Ectodermal cell (in vitro differentiated cells): ENCODE results near the gene NLRP1.

Source experiments
- H3K27ac ChIP-seq: 2 replicates; pipeline ENCODE4 v1.7.0; 2013; ENCODE audit warnings: mild to moderate bottlenecking, low read depth, low read length; ENCODE audit not compliant: insufficient read depth, poor library complexity, severe bottlenecking
- H3K27me3 ChIP-seq: 2 replicates; pipeline ENCODE4 v1.7.0; 2013; ENCODE audit warnings: mild to moderate bottlenecking, low read length; ENCODE audit not compliant: insufficient read depth, control insufficient read depth, poor library complexity, severe bottlenecking
- H3K36me3 ChIP-seq: one replicate; pipeline ENCODE4 v1.7.0; 2013; ENCODE audit warnings: low read length; ENCODE audit not compliant: control insufficient read depth, insufficient read depth
- H3K4me1 ChIP-seq: one replicate; pipeline ENCODE4 v1.7.0; 2013; ENCODE audit warnings: low read length; ENCODE audit not compliant: control insufficient read depth, insufficient read depth
- H3K4me3 ChIP-seq: 2 replicates; pipeline ENCODE4 v1.7.0; 2013; ENCODE audit warnings: low read depth, low read length, control low read depth; ENCODE audit not compliant: insufficient read depth
- H3K9me3 ChIP-seq: 2 replicates; pipeline ENCODE4 v1.7.0; 2013; ENCODE audit warnings: mild to moderate bottlenecking, low read length, moderate library complexity; ENCODE audit not compliant: control insufficient read depth
- WGBS, 2 experiments: methylation state at CpG; one replicate each; pipeline ENCODE4 v1.1.7; 2013; ENCODE audit warnings: missing lambda C conversion rate in 2 of 2; 5-methylcytosine and 5-hydroxymethylcytosine counted together

Gene NLRP1

DNA sequence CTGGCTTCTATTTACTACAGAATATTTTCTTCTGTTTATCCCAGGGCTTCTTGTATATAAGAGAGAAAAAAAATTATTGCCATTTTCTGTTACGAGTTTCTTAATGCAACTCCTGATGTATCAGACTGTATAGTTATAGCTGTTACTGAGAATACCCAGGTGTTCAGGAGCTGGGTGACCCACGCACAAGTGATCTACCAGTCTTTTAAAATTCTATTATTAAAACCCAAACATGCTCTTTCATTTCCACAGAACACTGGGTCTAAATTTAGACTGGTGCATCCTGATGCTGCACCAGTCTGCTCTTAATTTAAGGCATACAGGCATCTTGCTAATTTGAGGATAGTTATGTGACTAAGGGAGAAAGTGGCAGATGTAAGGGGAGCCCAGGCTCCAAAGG lies 31.2 kb upstream of the NLRP1 start:
- Histone ChIP-seq H3K4me1 (no peaks in the 10 kb centered on the region), H3K4me3 (no peak overlapping the region), H3K36me3 (no peaks in the 10 kb centered on the region), H3K27ac (no peak overlapping the region), H3K27me3 (no peaks in the 10 kb centered on the region), H3K9me3 (no peaks in the 10 kb centered on the region)
- WGBS, 2 experiments: 88 to 90% methylated on average over 2 of the region's 2 CpGs

GRCh38 chr17:5610956-5611355 lies 26.6 kb upstream of the NLRP1 start:
- Histone ChIP-seq H3K9me3 (no peaks in the 10 kb centered on the region), H3K4me3 (no peak overlapping the region), H3K36me3 (no peaks in the 10 kb centered on the region), H3K27me3 (no peaks in the 10 kb centered on the region), H3K27ac (no peak overlapping the region), H3K4me1 (no peaks in the 10 kb centered on the region)
- 87 to 88% methylated on average over 6 of the region's 6 CpGs for WGBS, 2 experiments

GRCh38 chr17:5608399-5609112 lies 24.2 kb upstream of the NLRP1 start:
- H3K4me3 ChIP-seq: no peak overlapping the region
- H3K27ac ChIP-seq: no peak overlapping the region
- H3K36me3 ChIP-seq: no peaks in the 10 kb centered on the region
- no peaks in the 10 kb centered on the region for H3K27me3 ChIP-seq
- H3K9me3 ChIP-seq: no peaks in the 10 kb centered on the region
- WGBS, 2 experiments: 88 to 90% methylated on average over 12 of the region's 12 CpGs
- no peaks in the 10 kb centered on the region for H3K4me1 ChIP-seq

GRCh38 chr17:5607946-5608345 lies 23.6 kb upstream of the NLRP1 start:
- H3K9me3 ChIP-seq: no peaks in the 10 kb centered on the region
- H3K4me3 ChIP-seq: no peak overlapping the region
- H3K27ac ChIP-seq: no peak overlapping the region
- H3K36me3 ChIP-seq: no peaks in the 10 kb centered on the region
- H3K4me1 ChIP-seq: no peaks in the 10 kb centered on the region
- H3K27me3 ChIP-seq: no peaks in the 10 kb centered on the region
- WGBS, 2 experiments: 63% methylated on average over 3 of the region's 3 CpGs

GRCh38 chr17:5605452-5605851 lies 21.1 kb upstream of the NLRP1 start:
- Histone ChIP-seq H3K36me3 (no peaks in the 10 kb centered on the region), H3K27me3 (no peaks in the 10 kb centered on the region), H3K4me1 (no peaks in the 10 kb centered on the region), H3K4me3 (no peak overlapping the region), H3K9me3 (no peaks in the 10 kb centered on the region), H3K27ac (no peak overlapping the region)
- WGBS, 2 experiments: 86 to 95% methylated on average over 3 of the region's 4 CpGs

DNA sequence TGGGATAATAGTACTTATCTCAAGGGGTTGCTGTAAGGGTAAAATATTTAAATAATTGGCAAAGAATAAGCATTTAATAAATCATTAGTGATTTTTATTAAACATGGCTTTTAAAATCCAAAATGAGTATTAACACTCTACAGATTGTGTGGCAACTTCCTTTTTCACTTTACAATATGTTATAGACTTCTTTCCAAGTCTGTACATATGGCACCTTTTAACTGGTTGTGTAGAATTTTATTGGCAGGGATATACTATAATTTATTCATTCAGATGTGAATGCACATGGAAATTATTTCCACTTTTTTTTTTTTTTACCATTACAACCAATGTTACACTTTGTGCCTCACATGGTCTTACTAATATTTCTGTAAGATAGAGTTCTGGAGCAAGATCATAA lies 15.7 kb upstream of the NLRP1 start:
- Histone ChIP-seq H3K9me3 (no peaks in the 10 kb centered on the region), H3K27me3 (no peaks in the 10 kb centered on the region), H3K27ac (no peak overlapping the region), H3K4me1 (peaks cover 5% of the 10 kb centered on the region), H3K4me3 (no peak overlapping the region), H3K36me3 (no peaks in the 10 kb centered on the region)

DNA sequence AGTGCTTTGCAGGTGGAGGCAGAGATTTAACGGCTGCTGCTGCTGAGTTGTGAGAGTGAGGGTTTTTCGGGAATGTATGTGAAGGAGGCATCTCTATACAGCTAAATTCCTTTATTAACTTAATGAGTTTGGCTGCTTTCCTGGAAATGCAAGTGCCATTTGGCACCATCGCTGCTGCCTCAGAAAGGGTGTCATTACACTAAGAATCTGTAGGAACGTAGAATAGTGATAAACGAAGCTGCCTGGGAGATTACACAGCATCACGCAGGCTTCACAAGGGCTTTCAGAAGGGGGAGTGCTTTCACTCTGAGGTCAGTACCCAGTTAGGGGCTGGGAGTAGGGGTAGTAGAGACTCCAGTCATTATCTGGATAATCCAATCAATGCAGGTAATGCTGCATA lies 14.1 kb upstream of the NLRP1 start:
- Histone ChIP-seq H3K4me1 (peaks cover 5% of the 10 kb centered on the region), H3K9me3 (no peaks in the 10 kb centered on the region), H3K27me3 (no peaks in the 10 kb centered on the region), H3K36me3 (no peaks in the 10 kb centered on the region), H3K27ac (no peak overlapping the region), H3K4me3 (no peak overlapping the region)
- WGBS, 2 experiments: 69 to 80% methylated on average over 4 to 6 of the region's 6 CpGs

GRCh38 chr17:5596421-5596820 lies 12.1 kb upstream of the NLRP1 start:
- Histone ChIP-seq H3K36me3 (no peaks in the 10 kb centered on the region), H3K27ac (no peak overlapping the region), H3K4me1 (peaks cover 5% of the 10 kb centered on the region), H3K9me3 (no peaks in the 10 kb centered on the region), H3K4me3 (no peak overlapping the region), H3K27me3 (no peaks in the 10 kb centered on the region)
- 91 to 98% methylated on average over 2 of the region's 2 CpGs for WGBS, 2 experiments

DNA sequence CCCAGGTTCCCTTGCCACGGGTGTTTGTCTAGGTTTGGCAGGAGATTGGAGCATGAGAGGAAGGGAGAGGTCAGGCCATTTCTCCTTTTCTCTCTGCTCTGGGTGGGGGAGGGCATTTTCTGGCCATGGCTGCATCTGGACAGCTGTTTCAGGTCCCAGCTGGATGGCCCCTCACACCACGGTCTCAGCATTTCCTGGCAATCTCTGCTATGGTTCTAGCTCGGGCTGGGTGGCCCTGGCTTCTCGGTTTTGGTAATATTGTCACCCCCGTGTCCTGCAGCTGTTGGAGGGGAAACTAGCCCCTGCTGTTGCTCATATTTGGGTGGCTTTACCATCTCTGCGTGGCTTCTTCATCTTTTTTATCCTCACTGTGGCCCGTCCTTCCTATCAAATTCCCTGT lies 11.5 kb upstream of the NLRP1 start:
- 90% methylated on average over 7 of the region's 7 CpGs for WGBS, 2 experiments
- Histone ChIP-seq H3K4me1 (peaks cover 5% of the 10 kb centered on the region), H3K27ac (no peak overlapping the region), H3K27me3 (no peaks in the 10 kb centered on the region), H3K4me3 (no peak overlapping the region), H3K9me3 (no peaks in the 10 kb centered on the region), H3K36me3 (no peaks in the 10 kb centered on the region)

DNA sequence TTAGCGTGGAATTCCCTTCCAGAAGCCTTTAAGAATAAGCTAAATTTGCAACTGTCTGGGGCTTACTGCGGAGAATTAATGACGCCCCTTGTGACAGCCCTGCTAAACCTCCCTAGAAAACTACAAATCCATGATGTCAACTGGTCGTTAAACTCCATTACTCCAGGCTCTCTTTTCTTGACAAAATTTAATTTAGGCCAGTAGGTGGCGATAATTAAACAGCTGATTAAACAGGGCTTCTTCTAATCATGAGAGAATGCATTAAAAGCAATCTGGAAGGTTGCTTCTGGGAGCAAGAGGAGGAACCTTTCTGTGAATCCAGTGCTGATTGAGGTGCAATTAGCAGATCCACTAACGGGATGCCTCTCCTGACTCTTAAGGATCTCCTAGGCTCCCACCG lies 8.1 kb upstream of the NLRP1 start:
- H3K4me3 ChIP-seq: no peak overlapping the region
- H3K27ac ChIP-seq: no peak overlapping the region
- 40 to 43% methylated on average over 7 of the region's 7 CpGs for WGBS, 2 experiments
- H3K36me3 ChIP-seq: no peaks in the 10 kb centered on the region
- no peaks in the 10 kb centered on the region for H3K27me3 ChIP-seq
- H3K4me1 ChIP-seq: no peaks in the 10 kb centered on the region
- H3K9me3 ChIP-seq: no peaks in the 10 kb centered on the region

DNA sequence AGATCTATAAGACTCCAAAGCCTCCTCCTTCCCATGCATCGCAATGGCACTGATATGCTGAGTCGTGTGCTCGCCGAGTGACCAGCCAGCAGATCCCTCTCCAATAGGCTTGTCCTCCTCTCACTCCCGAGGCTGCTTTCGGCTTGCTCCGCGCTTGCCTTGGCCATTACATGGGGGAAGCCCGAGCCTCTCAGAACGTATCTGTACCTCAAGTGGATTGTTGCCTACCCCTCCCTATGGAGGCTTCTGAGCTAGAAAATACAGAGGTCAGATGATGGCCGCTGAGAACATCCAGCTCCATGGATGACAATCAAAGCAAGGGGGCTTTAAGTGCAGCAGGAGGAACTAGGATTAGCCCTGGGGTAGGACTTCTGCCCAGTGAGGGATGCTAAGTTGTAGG lies 7.7 kb upstream of the NLRP1 start:
- H3K27me3 ChIP-seq: no peaks in the 10 kb centered on the region
- no peaks in the 10 kb centered on the region for H3K36me3 ChIP-seq
- WGBS, 2 experiments: 86 to 87% methylated on average over 11 of the region's 11 CpGs
- H3K9me3 ChIP-seq: no peaks in the 10 kb centered on the region
- H3K27ac ChIP-seq: no peak overlapping the region
- no peak overlapping the region for H3K4me3 ChIP-seq
- no peaks in the 10 kb centered on the region for H3K4me1 ChIP-seq
